ENCODE measurements around the gene TESK2.

DNA sequence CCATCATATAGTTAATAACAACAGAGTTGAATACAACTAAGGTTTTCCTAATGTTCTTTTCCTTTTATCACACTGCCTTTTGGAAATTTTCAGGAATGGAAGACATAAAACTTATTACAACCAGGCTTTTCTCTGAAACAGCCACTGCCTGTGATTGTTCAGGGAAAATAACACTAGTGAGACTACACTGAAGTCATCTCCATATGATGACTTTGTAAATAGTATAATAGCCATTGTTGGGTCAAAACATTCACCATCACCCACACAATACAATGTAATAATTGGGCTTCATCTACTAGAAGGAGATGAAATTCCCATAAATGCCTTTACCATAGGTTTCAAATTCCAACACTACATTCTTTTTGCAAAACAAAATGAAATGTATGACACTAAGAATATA lies 5.0 kb downstream of the TESK2 start:
- TF ChIP-seq ZNF234 (CRISPR knock-in tag; conservative IDR thresholded peaks at IDR 0.05) (no peak), SIN3A (IDR thresholded peaks at IDR 0.05; ENCODE audit: borderline replicate concordance, low read depth, low read length) (no peak), CBFB (CRISPR knock-in tag; IDR thresholded peaks at IDR 0.05) (no peak), CBX1 (IDR thresholded peaks at IDR 0.05; ENCODE audit: low read depth) (no peak), CREB1 (IDR thresholded peaks at IDR 0.05) (no peak), CREB1 (CRISPR knock-in tag; IDR thresholded peaks at IDR 0.05) (no peak)
- TF ChIP-seq, protein P1, sequence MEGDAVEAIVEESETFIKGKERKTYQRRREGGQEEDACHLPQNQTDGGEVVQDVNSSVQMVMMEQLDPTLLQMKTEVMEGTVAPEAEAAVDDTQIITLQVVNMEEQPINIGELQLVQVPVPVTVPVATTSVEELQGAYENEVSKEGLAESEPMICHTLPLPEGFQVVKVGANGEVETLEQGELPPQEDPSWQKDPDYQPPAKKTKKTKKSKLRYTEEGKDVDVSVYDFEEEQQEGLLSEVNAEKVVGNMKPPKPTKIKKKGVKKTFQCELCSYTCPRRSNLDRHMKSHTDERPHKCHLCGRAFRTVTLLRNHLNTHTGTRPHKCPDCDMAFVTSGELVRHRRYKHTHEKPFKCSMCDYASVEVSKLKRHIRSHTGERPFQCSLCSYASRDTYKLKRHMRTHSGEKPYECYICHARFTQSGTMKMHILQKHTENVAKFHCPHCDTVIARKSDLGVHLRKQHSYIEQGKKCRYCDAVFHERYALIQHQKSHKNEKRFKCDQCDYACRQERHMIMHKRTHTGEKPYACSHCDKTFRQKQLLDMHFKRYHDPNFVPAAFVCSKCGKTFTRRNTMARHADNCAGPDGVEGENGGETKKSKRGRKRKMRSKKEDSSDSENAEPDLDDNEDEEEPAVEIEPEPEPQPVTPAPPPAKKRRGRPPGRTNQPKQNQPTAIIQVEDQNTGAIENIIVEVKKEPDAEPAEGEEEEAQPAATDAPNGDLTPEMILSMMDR (CRISPR knock-in tag; IDR thresholded peaks at IDR 0.05), result no peak
- TF ChIP-seq, protein P2, sequence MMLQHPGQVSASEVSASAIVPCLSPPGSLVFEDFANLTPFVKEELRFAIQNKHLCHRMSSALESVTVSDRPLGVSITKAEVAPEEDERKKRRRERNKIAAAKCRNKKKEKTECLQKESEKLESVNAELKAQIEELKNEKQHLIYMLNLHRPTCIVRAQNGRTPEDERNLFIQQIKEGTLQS (CRISPR knock-in tag; IDR thresholded peaks at IDR 0.05), result no peak
- TF ChIP-seq, protein P3, sequence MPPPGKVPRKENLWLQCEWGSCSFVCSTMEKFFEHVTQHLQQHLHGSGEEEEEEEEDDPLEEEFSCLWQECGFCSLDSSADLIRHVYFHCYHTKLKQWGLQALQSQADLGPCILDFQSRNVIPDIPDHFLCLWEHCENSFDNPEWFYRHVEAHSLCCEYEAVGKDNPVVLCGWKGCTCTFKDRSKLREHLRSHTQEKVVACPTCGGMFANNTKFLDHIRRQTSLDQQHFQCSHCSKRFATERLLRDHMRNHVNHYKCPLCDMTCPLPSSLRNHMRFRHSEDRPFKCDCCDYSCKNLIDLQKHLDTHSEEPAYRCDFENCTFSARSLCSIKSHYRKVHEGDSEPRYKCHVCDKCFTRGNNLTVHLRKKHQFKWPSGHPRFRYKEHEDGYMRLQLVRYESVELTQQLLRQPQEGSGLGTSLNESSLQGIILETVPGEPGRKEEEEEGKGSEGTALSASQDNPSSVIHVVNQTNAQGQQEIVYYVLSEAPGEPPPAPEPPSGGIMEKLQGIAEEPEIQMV (CRISPR knock-in tag; IDR thresholded peaks at IDR 0.05; ENCODE audit: low read depth), result no peak
- TF ChIP-seq, protein P4, sequence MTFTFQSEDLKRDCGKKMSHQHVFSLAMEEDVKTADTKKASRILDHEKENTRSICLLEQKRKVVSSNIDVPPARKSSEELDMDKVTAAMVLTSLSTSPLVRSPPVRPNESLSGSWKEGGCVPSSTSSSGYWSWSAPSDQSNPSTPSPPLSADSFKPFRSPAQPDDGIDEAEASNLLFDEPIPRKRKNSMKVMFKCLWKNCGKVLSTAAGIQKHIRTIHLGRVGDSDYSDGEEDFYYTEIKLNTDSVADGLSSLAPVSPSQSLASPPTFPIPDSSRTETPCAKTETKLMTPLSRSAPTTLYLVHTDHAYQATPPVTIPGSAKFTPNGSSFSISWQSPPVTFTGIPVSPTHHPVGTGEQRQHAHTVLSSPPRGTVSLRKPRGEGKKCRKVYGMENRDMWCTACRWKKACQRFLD (CRISPR knock-in tag; IDR thresholded peaks at IDR 0.05; ENCODE audit: borderline replicate concordance), result no peak
